Karpas-422 (cell line): ENCODE data around the gene DAB2IP. TPM values are rescaled to one million over a fixed set of nuclear protein-coding genes. Genes with fewer than 3 reads are reported as not detected.

Experiments used
- DNase-seq: peaks from one replicate; pipeline ENCODE4 v3.0.0-alpha.2; 2015
- H2AFZ ChIP-seq: fragments of 200-600 bp; sonication (generic); 2 replicates; pipeline ENCODE4 v1.6.1; 2014; ENCODE audit warnings: antibody characterized with exemption, low read length, mixed read lengths
- H3K27ac ChIP-seq: fragments of 200-600 bp; sonication (generic); 2 replicates; pipeline ENCODE4 v1.5.1; 2014; ENCODE audit warnings: mild to moderate bottlenecking, low read length, moderate library complexity
- H3K27me3 ChIP-seq: fragments of 200-600 bp; sonication (generic); 2 replicates; pipeline ENCODE4 v1.6.1; 2014; ENCODE audit warnings: low read length, mixed read lengths
- H3K36me3 ChIP-seq: fragments of 200-600 bp; sonication (generic); 2 replicates; pipeline ENCODE4 v1.6.1; 2014; ENCODE audit warnings: low read length, mixed read lengths; ENCODE audit not compliant: insufficient read depth
- H3K4me1 ChIP-seq: fragments of 200-600 bp; sonication (generic); 2 replicates; pipeline ENCODE4 v1.6.1; 2014; ENCODE audit warnings: mild to moderate bottlenecking, low read length, mixed read lengths
- H3K4me2 ChIP-seq: fragments of 200-600 bp; sonication (generic); 2 replicates; pipeline ENCODE4 v1.6.1; 2014; ENCODE audit warnings: low read length, low read depth, mild to moderate bottlenecking; ENCODE audit not compliant: poor library complexity, severe bottlenecking
- H3K4me3 ChIP-seq: fragments of 200-600 bp; sonication (generic); 2 replicates; pipeline ENCODE4 v1.5.1; 2014; ENCODE audit warnings: mild to moderate bottlenecking, antibody characterized with exemption, low read length, mixed read lengths
- H3K79me2 ChIP-seq: fragments of 200-600 bp; sonication (generic); 2 replicates; pipeline ENCODE4 v1.6.1; 2014; ENCODE audit warnings: mild to moderate bottlenecking, low read length, mixed read lengths
- H3K9ac ChIP-seq: fragments of 200-600 bp; sonication (generic); 2 replicates; pipeline ENCODE4 v1.6.0; 2014; ENCODE audit warnings: low read length
- H3K9me2 ChIP-seq: fragments of 200-600 bp; sonication (generic), shearing (Covaris generic); replicated peaks from 2 replicates; pipeline ENCODE4 v1.6.0; 2014; ENCODE audit warnings: mild to moderate bottlenecking, low read length, moderate library complexity; ENCODE audit not compliant: insufficient read depth
- H3K9me3 ChIP-seq: fragments of 300-700, 200-600 bp; sonication (generic); 2 replicates; pipeline ENCODE4 v1.6.1; 2014; ENCODE audit warnings: low read length, mixed read lengths
- H4K20me1 ChIP-seq: fragments of 200-600 bp; sonication (generic); 2 replicates; pipeline ENCODE4 v1.6.1; 2014; ENCODE audit warnings: mild to moderate bottlenecking, antibody characterized with exemption, low read length, low read depth; ENCODE audit not compliant: insufficient read depth
- total RNA-seq: library from RNA; depleted of rRNA; stranded (reverse); fragments of >200 nt; shearing (Covaris generic); gene quantifications from 2 replicates; pipeline ENCODE4 v1.2.3, GENCODE V29; 2014; ENCODE audit warnings: low replicate concordance

The DAB2IP gene
- total RNA-seq, 1 experiment from 2014 or later = 1.3 TPM

- H3K4me2 ChIP-seq = no peak overlapping the region
- no peaks in the 10 kb centered on the region for H3K79me2 ChIP-seq
- no peaks in the 10 kb centered on the region for H4K20me1 ChIP-seq
- no peaks in the 10 kb centered on the region for H3K36me3 ChIP-seq
- H3K4me3 ChIP-seq = no peak overlapping the region
- DNase-seq = no peak
- H3K9me2 ChIP-seq = no peaks in the 10 kb centered on the region
- H3K27ac ChIP-seq = no peak overlapping the region
- no peaks in the 10 kb centered on the region for H3K4me1 ChIP-seq
- no peaks in the 10 kb centered on the region for H3K27me3 ChIP-seq
- no peak overlapping the region for H3K9ac ChIP-seq
- H3K9me3 ChIP-seq = no peaks in the 10 kb centered on the region
- H2AFZ ChIP-seq = no peak overlapping the region
Observed at GRCh38 chr9:121638399-121638798, 13.0 kb upstream of the DAB2IP start.

- no peaks in the 10 kb centered on the region for H3K4me1 ChIP-seq
Observed at GRCh38 chr9:121638901-121639592, 12.4 kb upstream of the DAB2IP start.

GRCh38 chr9:121639619-121640018 lies 11.8 kb upstream of the DAB2IP start:
- Histone ChIP-seq H3K9me2 (no peaks in the 10 kb centered on the region), H3K9ac (no peak overlapping the region), H3K4me3 (no peak overlapping the region), H3K4me2 (no peak overlapping the region), H4K20me1 (no peaks in the 10 kb centered on the region), H3K4me1 (no peaks in the 10 kb centered on the region), H3K36me3 (no peaks in the 10 kb centered on the region), H3K27ac (no peak overlapping the region), H2AFZ (no peak overlapping the region), H3K27me3 (no peaks in the 10 kb centered on the region), H3K9me3 (no peaks in the 10 kb centered on the region), H3K79me2 (no peaks in the 10 kb centered on the region)
- DNase-seq = no peak

More at GRCh38 chr9:121638901-121639592, 12.4 kb upstream of the DAB2IP start:
- no peak for DNase-seq
- Histone ChIP-seq H3K9ac (no peak overlapping the region), H3K4me2 (no peak overlapping the region), H3K27me3 (no peaks in the 10 kb centered on the region), H3K9me3 (no peaks in the 10 kb centered on the region), H4K20me1 (no peaks in the 10 kb centered on the region), H2AFZ (no peak overlapping the region), H3K9me2 (no peaks in the 10 kb centered on the region), H3K36me3 (no peaks in the 10 kb centered on the region), H3K27ac (no peak overlapping the region), H3K4me3 (no peak overlapping the region), H3K79me2 (no peaks in the 10 kb centered on the region)

- H3K9ac ChIP-seq = no peak overlapping the region
- H3K36me3 ChIP-seq = no peaks in the 10 kb centered on the region
- no peak overlapping the region for H2AFZ ChIP-seq
- no peak overlapping the region for H3K4me2 ChIP-seq
- H3K27ac ChIP-seq = no peak overlapping the region
- no peak overlapping the region for H3K4me3 ChIP-seq
- no peaks in the 10 kb centered on the region for H3K79me2 ChIP-seq
- H4K20me1 ChIP-seq = no peaks in the 10 kb centered on the region
- H3K4me1 ChIP-seq = no peaks in the 10 kb centered on the region
- H3K27me3 ChIP-seq = no peaks in the 10 kb centered on the region
- no peaks in the 10 kb centered on the region for H3K9me2 ChIP-seq
- DNase-seq = peak; percentile 83
- H3K9me3 ChIP-seq = no peaks in the 10 kb centered on the region
Observed at GRCh38 chr9:121640076-121640475, 11.4 kb upstream of the DAB2IP start.

GRCh38 chr9:121640491-121641223 lies 10.8 kb upstream of the DAB2IP start:
- Histone ChIP-seq H3K27me3 (no peaks in the 10 kb centered on the region), H3K4me3 (no peak overlapping the region), H3K9me3 (no peaks in the 10 kb centered on the region), H3K4me2 (no peak overlapping the region), H3K4me1 (no peaks in the 10 kb centered on the region), H3K27ac (no peak overlapping the region), H4K20me1 (no peaks in the 10 kb centered on the region), H2AFZ (no peak overlapping the region), H3K9ac (no peak overlapping the region), H3K79me2 (no peaks in the 10 kb centered on the region), H3K36me3 (no peaks in the 10 kb centered on the region), H3K9me2 (no peaks in the 10 kb centered on the region)
- no peak for DNase-seq

- Histone ChIP-seq H3K4me3 (no peak overlapping the region), H3K9ac (no peak overlapping the region), H2AFZ (no peak overlapping the region), H3K27ac (no peak overlapping the region), H3K27me3 (no peaks in the 10 kb centered on the region), H3K4me2 (no peak overlapping the region), H3K79me2 (no peaks in the 10 kb centered on the region), H3K9me3 (no peaks in the 10 kb centered on the region), H3K4me1 (no peaks in the 10 kb centered on the region), H4K20me1 (no peaks in the 10 kb centered on the region), H3K36me3 (no peaks in the 10 kb centered on the region), H3K9me2 (no peaks in the 10 kb centered on the region)
- DNase-seq = no peak
Observed at GRCh38 chr9:121641224-121641611, 10.2 kb upstream of the DAB2IP start.

- no peak overlapping the region for H3K4me3 ChIP-seq
- DNase-seq = no peak
- no peaks in the 10 kb centered on the region for H3K9me2 ChIP-seq
- H4K20me1 ChIP-seq = no peaks in the 10 kb centered on the region
- no peaks in the 10 kb centered on the region for H3K36me3 ChIP-seq
- no peak overlapping the region for H2AFZ ChIP-seq
- H3K27me3 ChIP-seq = no peaks in the 10 kb centered on the region
- no peak overlapping the region for H3K9ac ChIP-seq
- no peak overlapping the region for H3K4me2 ChIP-seq
- H3K27ac ChIP-seq = no peak overlapping the region
- no peaks in the 10 kb centered on the region for H3K79me2 ChIP-seq
- H3K9me3 ChIP-seq = no peaks in the 10 kb centered on the region
- no peaks in the 10 kb centered on the region for H3K4me1 ChIP-seq
Observed at GRCh38 chr9:121642758-121643157, 8.7 kb upstream of the DAB2IP start.

- Histone ChIP-seq H2AFZ (no peak overlapping the region), H3K27me3 (no peaks in the 10 kb centered on the region), H4K20me1 (no peaks in the 10 kb centered on the region), H3K4me2 (no peak overlapping the region), H3K27ac (no peak overlapping the region), H3K4me1 (no peaks in the 10 kb centered on the region), H3K79me2 (no peaks in the 10 kb centered on the region), H3K9ac (no peak overlapping the region), H3K9me2 (no peaks in the 10 kb centered on the region), H3K4me3 (no peak overlapping the region), H3K36me3 (no peaks in the 10 kb centered on the region), H3K9me3 (no peaks in the 10 kb centered on the region)
- no peak for DNase-seq
Observed at GRCh38 chr9:121643473-121643872, 8.0 kb upstream of the DAB2IP start.
